IMR-90 (cell line): ENCODE results near the gene AUH. TPM values are rescaled to one million over a fixed set of nuclear protein-coding genes. Genes with fewer than 3 reads are reported as not detected.

Experiments
- ATAC-seq: fragments of 200-7000 bp; cut with Tn5 transposase; 2 replicates; pipeline ENCODE4 v1.9.1; 2020; ENCODE audit warnings: low read depth, mild to moderate bottlenecking, moderate library complexity
- BruUV-seq: library from RNA; stranded (reverse); fragments of 400-500 nt; replicated peaks from 2 replicates; lab custom pipeline; 2021; lab: Mats Ljungman, UMichigan
- CTCF ChIA-PET: fragments of 300-600 bp; formaldehyde crosslinking; extraction: SDS; loops from one replicate; lab custom pipeline; 2021; ENCODE audit warnings: antibody characterized with exemption; lab: Yijun Ruan, JAX
- POLR2A ChIA-PET: fragments of 300-600 bp; sonication (Branson Sonifier 250); formaldehyde crosslinking; loops from one replicate; lab custom pipeline; 2022; ENCODE audit warnings: antibody characterized with exemption; ENCODE audit not compliant: unreplicated experiment; lab: Charles Lee
- DNase-seq: peaks from one replicate; pipeline ENCODE4 v3.0.0; 2013
- H2AFZ ChIP-seq: replicated peaks from 2 replicates; pipeline ENCODE3; 2013; ENCODE audit warnings: low read length, mild to moderate bottlenecking; ENCODE audit not compliant: poor library complexity
- H2AK5ac ChIP-seq: 2 replicates; pipeline ENCODE4 v1.6.1; 2013; ENCODE audit warnings: low read depth, low read length, inconsistent platforms
- H2AK9ac ChIP-seq: replicated peaks from 2 replicates; pipeline ENCODE3; 2013; ENCODE audit warnings: mild to moderate bottlenecking, low read depth, low read length, moderate library complexity; ENCODE audit not compliant: poor library complexity
- H2BK120ac ChIP-seq: 2 replicates; pipeline ENCODE4 v1.6.1; 2013; ENCODE audit warnings: low read depth, low read length, inconsistent platforms
- H2BK15ac ChIP-seq: 3 replicates; pipeline ENCODE4 v1.6.1; 2013; ENCODE audit warnings: low read depth, low read length, inconsistent platforms
- H2BK20ac ChIP-seq: 2 replicates; pipeline ENCODE4 v1.6.1; 2013; ENCODE audit warnings: low read depth, mild to moderate bottlenecking, inconsistent platforms, low read length, moderate library complexity
- H2BK5ac ChIP-seq: 2 replicates; pipeline ENCODE4 v1.6.1; 2013; ENCODE audit warnings: mild to moderate bottlenecking, low read depth, low read length, inconsistent platforms; ENCODE audit not compliant: poor library complexity, severe bottlenecking
- H3K14ac ChIP-seq: replicated peaks from 2 replicates; pipeline ENCODE4 v1.6.1; 2013; ENCODE audit warnings: low read depth, low read length, inconsistent platforms
- H3K18ac ChIP-seq: 2 replicates; pipeline ENCODE4 v1.6.1; 2013; ENCODE audit warnings: low read depth, low read length, control low read depth
- H3K23ac ChIP-seq: 2 replicates; pipeline ENCODE4 v1.6.1; 2013; ENCODE audit warnings: low read depth, low read length, inconsistent platforms
- H3K27ac ChIP-seq: 2 replicates; pipeline ENCODE4 v1.5.1; 2013; ENCODE audit warnings: mild to moderate bottlenecking, control low read depth, low read length; ENCODE audit not compliant: insufficient read depth
- H3K27me3 ChIP-seq: 2 replicates; pipeline ENCODE4 v1.6.1; 2013; ENCODE audit warnings: low read length; ENCODE audit not compliant: control insufficient read depth, insufficient read depth
- H3K36me3 ChIP-seq: 2 replicates; pipeline ENCODE4 v1.6.1; 2013; ENCODE audit warnings: low read length, mixed read lengths; ENCODE audit not compliant: control insufficient read depth, insufficient read depth
- H3K4ac ChIP-seq: 2 replicates; pipeline ENCODE4 v1.6.1; 2013; ENCODE audit warnings: low read depth, low read length, inconsistent platforms
- H3K4me1 ChIP-seq: 2 replicates; pipeline ENCODE4 v1.6.1; 2013; ENCODE audit warnings: low read length, mixed read lengths; ENCODE audit not compliant: control insufficient read depth, insufficient read depth
- H3K4me2 ChIP-seq: 2 replicates; pipeline ENCODE4 v1.6.1; 2013; ENCODE audit warnings: low read depth, mild to moderate bottlenecking, control low read depth, low read length, moderate library complexity
- H3K4me3 ChIP-seq: 2 replicates; pipeline ENCODE4 v1.5.1; 2013; ENCODE audit warnings: low read depth, mild to moderate bottlenecking, control low read depth, low read length, moderate library complexity; ENCODE audit not compliant: insufficient read depth
- H3K56ac ChIP-seq: 2 replicates; pipeline ENCODE4 v1.6.1; 2013; ENCODE audit warnings: low read length, inconsistent platforms; ENCODE audit not compliant: insufficient read depth; ENCODE audit errors: extremely low read depth
- H3K79me1 ChIP-seq, 2 experiments: 2 replicates each; pipeline ENCODE4 v1.6.1; 2013; ENCODE audit warnings: low read length in 2 of 2, inconsistent platforms in 1 of 2, low read depth in 1 of 2
- H3K9ac ChIP-seq: 2 replicates; pipeline ENCODE4 v1.6.1; 2013; ENCODE audit warnings: low read depth, low read length, control low read depth
- H3K9me1 ChIP-seq: 2 replicates; pipeline ENCODE4 v1.6.1; 2013; ENCODE audit warnings: low read length, inconsistent platforms; ENCODE audit not compliant: insufficient read depth
- H3K9me3 ChIP-seq: 2 replicates; pipeline ENCODE4 v1.6.1; 2013; ENCODE audit warnings: low read length; ENCODE audit not compliant: control insufficient read depth, insufficient read depth
- H4K20me1 ChIP-seq: 2 replicates; pipeline ENCODE4 v1.6.1; 2013; ENCODE audit warnings: low read length, inconsistent platforms; ENCODE audit not compliant: insufficient read depth
- H4K5ac ChIP-seq: 2 replicates; pipeline ENCODE4 v1.6.1; 2013; ENCODE audit warnings: mild to moderate bottlenecking, low read depth, low read length, control low read depth
- H4K8ac ChIP-seq, 2 experiments: 2 replicates each; pipeline ENCODE4 v1.6.1; 2013; ENCODE audit warnings: low read depth in 2 of 2, low read length in 2 of 2, control low read depth in 1 of 2, inconsistent platforms in 1 of 2
- H4K91ac ChIP-seq: 2 replicates; pipeline ENCODE4 v1.6.1; 2013; ENCODE audit warnings: low read depth, low read length, inconsistent platforms; ENCODE audit not compliant: insufficient read depth
- BHLHE40 ChIP-seq: fragments of 150-350 bp; IDR thresholded peaks from 2 replicates; pipeline ENCODE4 v1.6.1; 2016; ENCODE audit warnings: mild to moderate bottlenecking, low read depth, low read length
- CEBPB ChIP-seq: IDR thresholded peaks from 2 replicates; pipeline ENCODE4 v1.6.1; 2012; ENCODE audit warnings: low read depth, low read length, improper control_type of control experiment
- CHD1 ChIP-seq: IDR thresholded peaks from 2 replicates; pipeline ENCODE4 v1.6.1; 2012; ENCODE audit warnings: low read depth, low read length, improper control_type of control experiment
- FOS ChIP-seq: fragments of 150-350 bp; IDR thresholded peaks from 2 replicates; pipeline ENCODE4 v1.6.1; 2016; ENCODE audit warnings: low read depth, low read length
- MAFK ChIP-seq: IDR thresholded peaks from 2 replicates; pipeline ENCODE4 v1.6.1; 2012; ENCODE audit warnings: low read depth, low read length, improper control_type of control experiment
- MAZ ChIP-seq: IDR thresholded peaks from 2 replicates; pipeline ENCODE4 v1.6.1; 2012; ENCODE audit warnings: low read depth, mild to moderate bottlenecking, low read length, improper control_type of control experiment, moderate library complexity, borderline replicate concordance
- MXI1 ChIP-seq: IDR thresholded peaks from 2 replicates; pipeline ENCODE4 v1.6.1; 2012; ENCODE audit warnings: low read depth, mild to moderate bottlenecking, low read length, moderate library complexity, borderline replicate concordance
- NFE2L2 ChIP-seq: fragments of 150-350 bp; IDR thresholded peaks from 2 replicates; pipeline ENCODE4 v1.6.1; 2016; ENCODE audit warnings: low read depth, mild to moderate bottlenecking, low read length
- POLR2A ChIP-seq: IDR thresholded peaks from 2 replicates; pipeline ENCODE4 v1.6.1; 2012; ENCODE audit warnings: mild to moderate bottlenecking, low read depth, low read length
- RAD21 ChIP-seq: IDR thresholded peaks from 2 replicates; pipeline ENCODE4 v1.6.1; 2012; ENCODE audit warnings: low read length, improper control_type of control experiment
- RCOR1 ChIP-seq: IDR thresholded peaks from 2 replicates; pipeline ENCODE4 v1.6.1; 2012; ENCODE audit warnings: mild to moderate bottlenecking, low read length, improper control_type of control experiment; ENCODE audit not compliant: insufficient replicate concordance
- RFX5 ChIP-seq: IDR thresholded peaks from 2 replicates; pipeline ENCODE4 v1.8.0; 2012; ENCODE audit warnings: low read depth, mild to moderate bottlenecking, low read length, moderate library complexity
- SMC3 ChIP-seq: fragments of 150-350 bp; IDR thresholded peaks from 2 replicates; pipeline ENCODE4 v1.6.1; 2016; ENCODE audit warnings: low read depth, mild to moderate bottlenecking, antibody characterized with exemption, low read length, moderate library complexity
- WGBS, 2 experiments: methylation state at CpG; one replicate each; pipeline versions ENCODE4 v1.1.5 to v1.1.7; 2013; ENCODE audit warnings: missing lambda C conversion rate in 2 of 2; ENCODE audit not compliant: insufficient read length in 1 of 2; ENCODE audit errors: extremely low coverage in 2 of 2; 5-methylcytosine and 5-hydroxymethylcytosine counted together
- dilution Hi-C: fragments of 300-500 bp; cut with HindIII; formaldehyde crosslinking; loops from one replicate; pipeline ENCODE4 v1.14.3; 2018; ENCODE audit warnings: low sequenced_read_pairs; ENCODE audit not compliant: unreplicated experiment
- in situ Hi-C: fragments of 300-500 bp; cut with MboI; formaldehyde crosslinking; loops from 3 replicates; pipeline ENCODE4 v1.14.3; 2019; ENCODE audit warnings: low sequenced_read_pairs, inconsistent platforms, mixed read lengths
- intact Hi-C: fragments of 100-400 bp; cut with micrococcal nuclease; formaldehyde crosslinking; loops from 2 replicates; pipeline ENCODE4 v1.10.0; 2022
- polyA plus RNA-seq, 3 experiments: library from polyadenylated mRNA; depleted of rRNA; stranded (reverse); fragments of >200 nt; gene quantifications; 2 replicates each; pipeline ENCODE4 v1.2.3, GENCODE V29; 2012; ENCODE audit warnings: low replicate concordance in 1 of 3
- total RNA-seq: library from RNA; depleted of rRNA; stranded (reverse); fragments of >200 nt; gene quantifications from 2 replicates; pipeline ENCODE4 v1.2.3, GENCODE V29; 2012
- TF ChIP-seq, protein P1 (sequence below): fragments of 150-350 bp; IDR thresholded peaks from 2 replicates; pipeline ENCODE4 v1.6.1; 2017; ENCODE audit warnings: mild to moderate bottlenecking, antibody characterized with exemption, low read length, low read depth
- TF ChIP-seq, protein P2 (sequence below): fragments of 150-350 bp; IDR thresholded peaks from 2 replicates; pipeline ENCODE4 v1.6.1; 2016; ENCODE audit warnings: low read depth, mild to moderate bottlenecking, low read length, moderate library complexity, borderline replicate concordance
- TF ChIP-seq, protein P3 (sequence below): conservative IDR thresholded peaks from 2 replicates; pipeline ENCODE4 v1.5.1; 2012; ENCODE audit warnings: mild to moderate bottlenecking, low read depth, low read length, improper control_type of control experiment

AUH gene
- total and polyA plus RNA-seq, 2 of the 4 experiments (the other 2 are of a cell fraction), result 5.9 to 8.1 TPM

DNA sequence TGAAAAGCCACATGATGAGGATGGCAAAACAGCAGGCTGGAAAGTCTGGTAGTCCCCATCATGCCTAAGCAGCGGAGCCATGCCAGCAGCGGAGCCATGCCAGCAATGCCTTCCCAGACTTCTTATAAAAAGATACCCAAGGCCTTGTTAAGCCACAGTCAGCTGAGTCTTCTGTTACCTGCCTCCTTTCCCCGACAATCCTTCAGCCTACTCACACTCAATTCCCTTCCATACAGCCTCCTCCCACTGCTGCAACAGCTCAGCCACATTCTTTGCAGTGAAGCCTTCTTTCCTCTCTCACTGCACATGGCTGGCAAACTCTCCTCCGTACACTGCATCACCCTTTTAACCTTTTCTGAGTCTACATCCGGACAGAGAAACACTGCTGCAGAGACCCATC lies 114.9 kb downstream of the AUH start:
- Histone ChIP-seq H3K27me3 (no peaks in the 10 kb centered on the region), H3K18ac (no peak overlapping the region), H4K91ac (no peak overlapping the region; the same call in 1 of the 2 replicates), H2BK20ac (peak overlapping the region; percentile 32; the same call in 1 of the 2 replicates), H2AK5ac (peak overlapping the region; percentile 81), H3K9ac (no peak overlapping the region), H3K79me1 (peaks cover 0 to 19% of the 10 kb centered on the region in 2 experiments; a peak in 1 of 4 replicates), H3K36me3 (no peaks in the 10 kb centered on the region), H2BK15ac (peak overlapping the region; percentile 59; the same call in 2 of the 3 replicates), H3K14ac (peak overlapping the region; percentile 25; the same call in 1 of the 2 replicates), H3K4me1 (peaks cover 18% of the 10 kb centered on the region), H3K4me3 (no peak overlapping the region), H2BK120ac (peak overlapping the region; percentile 34; the same call in 1 of the 2 replicates), H3K27ac (no peak overlapping the region), H4K5ac (no peak overlapping the region), H2AK9ac (peak overlapping the region; percentile 9), H3K56ac (no peak overlapping the region), H4K8ac (peak overlapping the region in 1 of 2 experiments; percentile 50; a peak in 2 of 4 replicates), H3K9me3 (no peaks in the 10 kb centered on the region), H3K4me2 (no peak overlapping the region), H4K20me1 (no peaks in the 10 kb centered on the region), H3K23ac (no peak overlapping the region), H2AFZ (peak overlapping the region; percentile 48), H3K4ac (peak overlapping the region; percentile 17; the same call in 1 of the 2 replicates), H3K9me1 (peaks cover 19% of the 10 kb centered on the region), H2BK5ac (no peak overlapping the region)
- WGBS, 2 experiments, result 27% methylated on average over 1 of the region's 5 CpGs; no CpG with 5 or more reads in 1 of the 2 experiments
- intact Hi-C loops, result loop anchor here (5.0 kb wide), 1 partner anchor 40 kb away; no protein-coding TSS in a partner anchor
- ATAC-seq (peak; percentile 64), DNase-seq (peak; percentile 46)
- in situ Hi-C loops, result no loop called here
- no TSS peak for BruUV-seq
- CTCF ChIA-PET, result interaction anchor here (0.6 kb wide), 1 partner anchor 25 kb away, joined by 3 read pairs; no protein-coding TSS in a partner anchor
- POLR2A ChIA-PET, result no interaction called here
- dilution Hi-C loops, result no loop called here
- no peak for TF ChIP-seq CEBPB
- no peak for TF ChIP-seq SMC3
- TF ChIP-seq, protein P1, sequence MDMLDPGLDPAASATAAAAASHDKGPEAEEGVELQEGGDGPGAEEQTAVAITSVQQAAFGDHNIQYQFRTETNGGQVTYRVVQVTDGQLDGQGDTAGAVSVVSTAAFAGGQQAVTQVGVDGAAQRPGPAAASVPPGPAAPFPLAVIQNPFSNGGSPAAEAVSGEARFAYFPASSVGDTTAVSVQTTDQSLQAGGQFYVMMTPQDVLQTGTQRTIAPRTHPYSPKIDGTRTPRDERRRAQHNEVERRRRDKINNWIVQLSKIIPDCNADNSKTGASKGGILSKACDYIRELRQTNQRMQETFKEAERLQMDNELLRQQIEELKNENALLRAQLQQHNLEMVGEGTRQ, result no peak
- TF ChIP-seq MXI1, result no peak
- no peak for TF ChIP-seq BHLHE40
- TF ChIP-seq FOS, result no peak
- TF ChIP-seq CHD1, result no peak
- no peak for TF ChIP-seq RFX5
- TF ChIP-seq RCOR1, result no peak
- no peak for TF ChIP-seq MAFK
- TF ChIP-seq MAZ, result no peak
- TF ChIP-seq POLR2A, result no peak
- TF ChIP-seq RAD21, result no peak
- TF ChIP-seq, protein P2, sequence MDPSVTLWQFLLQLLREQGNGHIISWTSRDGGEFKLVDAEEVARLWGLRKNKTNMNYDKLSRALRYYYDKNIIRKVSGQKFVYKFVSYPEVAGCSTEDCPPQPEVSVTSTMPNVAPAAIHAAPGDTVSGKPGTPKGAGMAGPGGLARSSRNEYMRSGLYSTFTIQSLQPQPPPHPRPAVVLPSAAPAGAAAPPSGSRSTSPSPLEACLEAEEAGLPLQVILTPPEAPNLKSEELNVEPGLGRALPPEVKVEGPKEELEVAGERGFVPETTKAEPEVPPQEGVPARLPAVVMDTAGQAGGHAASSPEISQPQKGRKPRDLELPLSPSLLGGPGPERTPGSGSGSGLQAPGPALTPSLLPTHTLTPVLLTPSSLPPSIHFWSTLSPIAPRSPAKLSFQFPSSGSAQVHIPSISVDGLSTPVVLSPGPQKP, result no peak
- no peak for TF ChIP-seq NFE2L2
- TF ChIP-seq, protein P3, sequence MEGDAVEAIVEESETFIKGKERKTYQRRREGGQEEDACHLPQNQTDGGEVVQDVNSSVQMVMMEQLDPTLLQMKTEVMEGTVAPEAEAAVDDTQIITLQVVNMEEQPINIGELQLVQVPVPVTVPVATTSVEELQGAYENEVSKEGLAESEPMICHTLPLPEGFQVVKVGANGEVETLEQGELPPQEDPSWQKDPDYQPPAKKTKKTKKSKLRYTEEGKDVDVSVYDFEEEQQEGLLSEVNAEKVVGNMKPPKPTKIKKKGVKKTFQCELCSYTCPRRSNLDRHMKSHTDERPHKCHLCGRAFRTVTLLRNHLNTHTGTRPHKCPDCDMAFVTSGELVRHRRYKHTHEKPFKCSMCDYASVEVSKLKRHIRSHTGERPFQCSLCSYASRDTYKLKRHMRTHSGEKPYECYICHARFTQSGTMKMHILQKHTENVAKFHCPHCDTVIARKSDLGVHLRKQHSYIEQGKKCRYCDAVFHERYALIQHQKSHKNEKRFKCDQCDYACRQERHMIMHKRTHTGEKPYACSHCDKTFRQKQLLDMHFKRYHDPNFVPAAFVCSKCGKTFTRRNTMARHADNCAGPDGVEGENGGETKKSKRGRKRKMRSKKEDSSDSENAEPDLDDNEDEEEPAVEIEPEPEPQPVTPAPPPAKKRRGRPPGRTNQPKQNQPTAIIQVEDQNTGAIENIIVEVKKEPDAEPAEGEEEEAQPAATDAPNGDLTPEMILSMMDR, result no peak
